ENCODE measurements around the gene PARP15. TPM values are rescaled to one million over a fixed set of nuclear protein-coding genes. Genes with fewer than 3 reads are reported as not detected.
"Not testable (repeated sequence)": the region's sequence is repeated elsewhere in the genome, so short reads cannot be mapped to it uniquely, and the experiment has no call there.

PARP15 gene
- polyA plus RNA-seq, 3 donors from 2014 or later = 9.4 to 17.0 (median 14.1) TPM

GRCh38 chr3:122558605-122559004 is 18.8 kb upstream of the PARP15 start:
- Mint-ChIP-seq H3K27me3 (ENCODE audit: low read depth in 3 of 3) (peaks cover 0 to 3% (median 1%) of the 10 kb centered on the region in 3 donors), H3K36me3 (peaks cover 22 to 42% (median 32%) of the 10 kb centered on the region in 3 donors), H3K9me3 (no peaks in the 10 kb centered on the region), H3K4me3 (no peak overlapping the region), H3K4me1 (peaks cover 36 to 61% of the 10 kb centered on the region in 2 donors), H3K27ac (no peak overlapping the region)
- DNase-seq = no peak

GRCh38 chr3:122559906-122560305 is 17.5 kb upstream of the PARP15 start:
- peaks cover 39 to 62% of the 10 kb centered on the region in 2 donors for H3K4me1 Mint-ChIP-seq

GRCh38 chr3:122560680-122561079 is 16.8 kb upstream of the PARP15 start:
- Mint-ChIP-seq H3K9me3 (no peaks in the 10 kb centered on the region), H3K27ac (peak overlapping the region in 5 of 6 donors; percentile 1 to 70 (median 41)), H3K4me3 (peak overlapping the region in 1 of 5 donors; percentile 40), H3K36me3 (peaks cover 13 to 27% (median 21%) of the 10 kb centered on the region in 3 donors), H3K4me1 (peaks cover 43 to 62% of the 10 kb centered on the region in 2 donors), H3K27me3 (ENCODE audit: low read depth in 3 of 3) (peaks cover 1 to 4% (median 3%) of the 10 kb centered on the region in 3 donors)
- peak; percentile 53 to 59 (median 57) for DNase-seq

More at GRCh38 chr3:122559906-122560305, 17.5 kb upstream of the PARP15 start:
- Mint-ChIP-seq H3K9me3 (no peaks in the 10 kb centered on the region), H3K36me3 (peaks cover 21 to 35% (median 27%) of the 10 kb centered on the region in 3 donors), H3K27me3 (ENCODE audit: low read depth in 3 of 3) (peaks cover 1 to 4% (median 2%) of the 10 kb centered on the region in 3 donors), H3K27ac (peak overlapping the region in 3 of 6 donors; percentile 9 to 72 (median 41)), H3K4me3 (no peak overlapping the region)
- DNase-seq = no peak

GRCh38 chr3:122562923-122563716 is 14.3 kb upstream of the PARP15 start:
- Mint-ChIP-seq H3K27me3 (ENCODE audit: low read depth in 3 of 3) (peaks cover 1 to 4% (median 3%) of the 10 kb centered on the region in 3 donors), H3K4me1 (peaks cover 58 to 86% of the 10 kb centered on the region in 2 donors), H3K9me3 (no peaks in the 10 kb centered on the region), H3K4me3 (peak overlapping the region; percentile 88 to 98 (median 92)), H3K27ac (peak overlapping the region; percentile 88 to 98 (median 96)), H3K36me3 (peaks cover 8 to 23% (median 16%) of the 10 kb centered on the region in 3 donors)
- no peak for DNase-seq

GRCh38 chr3:122563717-122564025 is 13.8 kb upstream of the PARP15 start:
- H3K36me3 Mint-ChIP-seq = peaks cover 12 to 27% (median 19%) of the 10 kb centered on the region in 3 donors

GRCh38 chr3:122564155-122564912 is 13.1 kb upstream of the PARP15 start, which contains the start of the genes DTX3L and PARP9:
Gene DTX3L, plus strand, starts transcription at chr3:122564338. Its CDS starts 89 bp downstream, at chr3:122564427.
Gene PARP9, minus strand, starts transcription at chr3:122564300. Its CDS starts 4,680 bp downstream, at chr3:122559620.
- Mint-ChIP-seq H3K27ac (peak within 1 kb of the TSS; percentile 88 to 98 (median 96)), H3K27me3 (ENCODE audit: low read depth in 3 of 3) (peaks cover 1 to 6% (median 3%) of the 10 kb centered on the region in 3 donors), H3K36me3 (peaks cover 14 to 27% (median 19%) of the 10 kb centered on the region in 3 donors), H3K4me3 (peak within 1 kb of the TSS; percentile 88 to 98 (median 92)), H3K9me3 (no peaks in the 10 kb centered on the region), H3K4me1 (peaks cover 66 to 93% of the 10 kb centered on the region in 2 donors)
- DNase-seq = peak; percentile 81 to 84 (median 82)

More at GRCh38 chr3:122563717-122564025, 13.8 kb upstream of the PARP15 start:
- DNase-seq = peak in 1 of 3 donors; percentile 9
- H3K4me1 Mint-ChIP-seq = peaks cover 61 to 92% of the 10 kb centered on the region in 2 donors
- H3K4me3 Mint-ChIP-seq = peak overlapping the region; percentile 88 to 98 (median 92)
- peak overlapping the region; percentile 88 to 98 (median 96) for H3K27ac Mint-ChIP-seq
- peaks cover 1 to 6% (median 3%) of the 10 kb centered on the region in 3 donors for H3K27me3 Mint-ChIP-seq (ENCODE audit: low read depth in 3 of 3)
- no peaks in the 10 kb centered on the region for H3K9me3 Mint-ChIP-seq

- H3K4me3 Mint-ChIP-seq = peak overlapping the region in 1 of 5 donors; percentile 35
- peaks cover 68 to 88% of the 10 kb centered on the region in 2 donors for H3K4me1 Mint-ChIP-seq
- DNase-seq; H3K27me3 Mint-ChIP-seq (ENCODE audit: low read depth in 3 of 3); H3K9me3 Mint-ChIP-seq: not testable (repeated sequence)
- peaks cover 34 to 50% (median 35%) of the 10 kb centered on the region in 3 donors for H3K36me3 Mint-ChIP-seq
- H3K27ac Mint-ChIP-seq = peak overlapping the region in 5 of 6 donors; percentile 31 to 82 (median 58)
Observed at GRCh38 chr3:122568131-122568530, 9.3 kb upstream of the PARP15 start.

GRCh38 chr3:122568755-122569154 is 8.7 kb upstream of the PARP15 start:
- H3K9me3 Mint-ChIP-seq = no peaks in the 10 kb centered on the region
- peaks cover 0 to 4% (median 3%) of the 10 kb centered on the region in 3 donors for H3K27me3 Mint-ChIP-seq (ENCODE audit: low read depth in 3 of 3)
- H3K4me3 Mint-ChIP-seq = no peak overlapping the region
- DNase-seq = no peak
- H3K36me3 Mint-ChIP-seq = peaks cover 34 to 50% (median 35%) of the 10 kb centered on the region in 3 donors
- H3K27ac Mint-ChIP-seq = peak overlapping the region; percentile 31 to 85 (median 56)
- peaks cover 68 to 88% of the 10 kb centered on the region in 2 donors for H3K4me1 Mint-ChIP-seq

GRCh38 chr3:122572940-122573412 is 4.5 kb upstream of the PARP15 start:
- peaks cover 0 to 4% (median 3%) of the 10 kb centered on the region in 3 donors for H3K27me3 Mint-ChIP-seq (ENCODE audit: low read depth in 3 of 3)
- peaks cover 65 to 86% of the 10 kb centered on the region in 2 donors for H3K4me1 Mint-ChIP-seq
- peak overlapping the region; percentile 33 to 79 (median 64) for H3K4me3 Mint-ChIP-seq
- peak; percentile 54 to 60 (median 59) for DNase-seq
- H3K9me3 Mint-ChIP-seq = no peaks in the 10 kb centered on the region
- peaks cover 29 to 41% (median 32%) of the 10 kb centered on the region in 3 donors for H3K36me3 Mint-ChIP-seq
- H3K27ac Mint-ChIP-seq = peak overlapping the region; percentile 82 to 94 (median 92)

- Mint-ChIP-seq H3K36me3 (peaks cover 11 to 20% (median 16%) of the 10 kb centered on the region in 3 donors), H3K4me3 (peak overlapping the region in 4 of 5 donors; percentile 11 to 99 (median 99)), H3K27ac (peak overlapping the region; percentile 57 to 99 (median 98)), H3K4me1 (peaks cover 69 to 88% of the 10 kb centered on the region in 2 donors), H3K9me3 (peaks cover 0 to 5% (median 0%) of the 10 kb centered on the region in 6 donors), H3K27me3 (ENCODE audit: low read depth in 3 of 3) (peaks cover 0 to 3% (median 2%) of the 10 kb centered on the region in 3 donors)
- no peak for DNase-seq
Observed at GRCh38 chr3:122576174-122576940, 1.1 kb upstream of the PARP15 start.

- H3K27ac Mint-ChIP-seq = peak overlapping the region; percentile 96 to 99 (median 98)
- H3K36me3 Mint-ChIP-seq = peaks cover 16 to 29% (median 24%) of the 10 kb centered on the region in 3 donors
- H3K27me3 Mint-ChIP-seq (ENCODE audit: low read depth in 3 of 3) = peaks cover 0 to 3% (median 0%) of the 10 kb centered on the region in 3 donors
- DNase-seq = no peak
- peak overlapping the region; percentile 99 to 100 (median 99) for H3K4me3 Mint-ChIP-seq
- H3K9me3 Mint-ChIP-seq = peaks cover 4 to 19% (median 17%) of the 10 kb centered on the region in 6 donors
- peaks cover 60 to 90% of the 10 kb centered on the region in 2 donors for H3K4me1 Mint-ChIP-seq
Observed at GRCh38 chr3:122578069-122578740, 755 bp downstream of the PARP15 start.

GRCh38 chr3:122580470-122580869 is 3.0 kb downstream of the PARP15 start:
- Mint-ChIP-seq H3K4me3 (peak overlapping the region in 4 of 5 donors; percentile 8 to 66 (median 30)), H3K9me3 (peaks cover 4 to 28% (median 19%) of the 10 kb centered on the region in 6 donors), H3K27me3 (ENCODE audit: low read depth in 3 of 3) (peaks cover 0 to 3% (median 0%) of the 10 kb centered on the region in 3 donors), H3K4me1 (peaks cover 60 to 89% of the 10 kb centered on the region in 2 donors), H3K27ac (peak overlapping the region in 1 of 6 donors; percentile 55), H3K36me3 (peaks cover 34% of the 10 kb centered on the region in 3 donors)
- no peak for DNase-seq
